GM12878 (cell line): ENCODE results near the gene COL4A2. TPM values are rescaled to one million over a fixed set of nuclear protein-coding genes. Genes with fewer than 3 reads are reported as not detected.
A peak's percentile ranks its signal among the peaks of the same experiment; 100 is the strongest.

Source experiments
- ATF2 ChIP-seq: IDR thresholded peaks from 2 replicates; pipeline ENCODE4 v1.6.1; 2012; ENCODE audit warnings: low read length, inconsistent platforms
- ATF3 ChIP-seq: IDR thresholded peaks from 2 replicates; pipeline ENCODE4 v1.6.1; 2011; ENCODE audit warnings: low read depth, mild to moderate bottlenecking, low read length, moderate library complexity, borderline replicate concordance; ENCODE audit errors: extremely low read depth
- DPF2 ChIP-seq: fragments of 450-650 bp; IDR thresholded peaks from 2 replicates; pipeline ENCODE4 v1.6.1; 2017; ENCODE audit warnings: mild to moderate bottlenecking
- FOXM1 ChIP-seq: IDR thresholded peaks from 2 replicates; pipeline ENCODE4 v1.6.1; 2012; ENCODE audit warnings: low read depth, mild to moderate bottlenecking, inconsistent platforms, low read length, moderate library complexity
- IKZF1 ChIP-seq: fragments of 450-650 bp; conservative IDR thresholded peaks from 2 replicates; pipeline ENCODE4 v1.6.1; 2017; ENCODE audit warnings: antibody characterized with exemption, mild to moderate bottlenecking
- LARP7 ChIP-seq: fragments of 450-650 bp; IDR thresholded peaks from 2 replicates; pipeline ENCODE4 v1.6.1; 2017; ENCODE audit warnings: mild to moderate bottlenecking
- MTA2 ChIP-seq: fragments of 450-650 bp; IDR thresholded peaks from 2 replicates; pipeline ENCODE4 v1.6.1; 2016; ENCODE audit warnings: low read depth, mild to moderate bottlenecking, moderate library complexity
- MTA3 ChIP-seq: IDR thresholded peaks from 2 replicates; pipeline ENCODE4 v1.6.1; 2012; ENCODE audit warnings: low read length, inconsistent platforms, borderline replicate concordance
- NFIC ChIP-seq: IDR thresholded peaks from 2 replicates; pipeline ENCODE4 v1.6.1; 2012; ENCODE audit warnings: low read depth, mild to moderate bottlenecking, inconsistent platforms, low read length, moderate library complexity
- NR2C1 ChIP-seq: fragments of 450-650 bp; IDR thresholded peaks from 2 replicates; pipeline ENCODE4 v1.6.1; 2017; ENCODE audit warnings: antibody characterized with exemption, mild to moderate bottlenecking, moderate library complexity
- PAX8 ChIP-seq: fragments of 450-650 bp; IDR thresholded peaks from 2 replicates; pipeline ENCODE4 v1.6.1; 2017; ENCODE audit warnings: mild to moderate bottlenecking, moderate library complexity
- SP1 ChIP-seq: IDR thresholded peaks from one replicate; pipeline ENCODE4 v1.6.1; 2011; ENCODE audit warnings: low read depth, low read length
- SRF ChIP-seq, 2 experiments: IDR thresholded peaks; 2 replicates each; pipeline ENCODE4 v1.6.1; 2011; ENCODE audit warnings: low read depth in 2 of 2, low read length in 2 of 2, mild to moderate bottlenecking in 1 of 2, moderate library complexity in 1 of 2
- ZBED1 ChIP-seq: IDR thresholded peaks from 2 replicates; pipeline ENCODE4 v1.6.1; 2016; ENCODE audit warnings: borderline replicate concordance
- ZNF24 ChIP-seq: fragments of 450-650 bp; IDR thresholded peaks from 2 replicates; pipeline ENCODE4 v1.6.1; 2017; ENCODE audit warnings: antibody characterized with exemption, mild to moderate bottlenecking
- ZNF592 ChIP-seq: fragments of 450-650 bp; IDR thresholded peaks from 2 replicates; pipeline ENCODE4 v1.6.1; 2017; ENCODE audit warnings: mild to moderate bottlenecking, moderate library complexity
- ZNF622 ChIP-seq: fragments of 450-650 bp; IDR thresholded peaks from 2 replicates; pipeline ENCODE4 v1.6.1; 2017; ENCODE audit warnings: mild to moderate bottlenecking, inconsistent platforms
- polyA plus RNA-seq, 11 experiments: library from polyadenylated mRNA; depleted of rRNA in 4 of 11; unstranded in 6 of 11; stranded (reverse) in 5 of 11; fragments of >200 nt; fragmentation: Nextera tagmentation in 4 of 11; fragmentation: Illumina TruSeq in 1 of 11; extraction: Ambion mirVana in 4 of 11; extraction: Trizol in 1 of 11; gene quantifications; 1 replicate in 1 of 11; 2 replicates in 10 of 11; pipeline versions ENCODE4 v1.2.1 to v1.2.3, GENCODE V29; 2011 to 2016; ENCODE audit warnings: inconsistent platforms in 2 of 11, missing spikeins in 2 of 11, low read depth in 1 of 11
- total RNA-seq, 4 experiments: library from RNA; depleted of rRNA in 3 of 4; stranded (reverse); fragments of >200 nt in 3 of 4; fragmentation: Illumina TruSeq in 1 of 4; extraction: Trizol in 1 of 4; gene quantifications; 2 replicates each; pipeline versions ENCODE4 v1.2.1 to v1.2.3, GENCODE V29; 2013 to 2021
- TF ChIP-seq, protein P1 (sequence below): fragments of 450-650 bp; IDR thresholded peaks from 2 replicates; pipeline ENCODE4 v1.6.1; 2016; ENCODE audit warnings: mild to moderate bottlenecking
- TF ChIP-seq, protein P2 (sequence below): fragments of 450-650 bp; IDR thresholded peaks from 2 replicates; pipeline ENCODE4 v1.6.1; 2017; ENCODE audit warnings: low read depth, mild to moderate bottlenecking, moderate library complexity

The COL4A2 gene
- total and polyA plus RNA-seq, 10 of the 15 experiments (the other 5 are each of a cell fraction or from before 2014, with no cell fraction given): 0.16 to 1.6 (median 0.62) TPM; not detected in 3

- TF ChIP-seq, protein P1, sequence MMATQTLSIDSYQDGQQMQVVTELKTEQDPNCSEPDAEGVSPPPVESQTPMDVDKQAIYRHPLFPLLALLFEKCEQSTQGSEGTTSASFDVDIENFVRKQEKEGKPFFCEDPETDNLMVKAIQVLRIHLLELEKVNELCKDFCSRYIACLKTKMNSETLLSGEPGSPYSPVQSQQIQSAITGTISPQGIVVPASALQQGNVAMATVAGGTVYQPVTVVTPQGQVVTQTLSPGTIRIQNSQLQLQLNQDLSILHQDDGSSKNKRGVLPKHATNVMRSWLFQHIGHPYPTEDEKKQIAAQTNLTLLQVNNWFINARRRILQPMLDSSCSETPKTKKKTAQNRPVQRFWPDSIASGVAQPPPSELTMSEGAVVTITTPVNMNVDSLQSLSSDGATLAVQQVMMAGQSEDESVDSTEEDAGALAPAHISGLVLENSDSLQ: peak; percentile 58; the same call in 1 of the 2 replicates
- TF ChIP-seq LARP7 (no peak), MTA2 (peak; percentile 60), MTA3 (no peak), FOXM1 (no peak), PAX8 (no peak), ZNF24 (no peak), DPF2 (no peak; the same call in 1 of the 2 replicates), ZNF622 (no peak), ATF3 (no peak; the same call in 1 of the 2 replicates), ZBED1 (no peak), NFIC (peak; percentile 29; the same call in 1 of the 2 replicates), SP1 (no peak), IKZF1 (peak; percentile 94), ATF2 (peak; percentile 46; the same call in 1 of the 2 replicates), NR2C1 (no peak), ZNF592 (no peak), SRF (IDR thresholded peaks at IDR 0.05; ENCODE audit: low read depth in 2 of 2, low read length in 2 of 2) (no peak)
- TF ChIP-seq, protein P2, sequence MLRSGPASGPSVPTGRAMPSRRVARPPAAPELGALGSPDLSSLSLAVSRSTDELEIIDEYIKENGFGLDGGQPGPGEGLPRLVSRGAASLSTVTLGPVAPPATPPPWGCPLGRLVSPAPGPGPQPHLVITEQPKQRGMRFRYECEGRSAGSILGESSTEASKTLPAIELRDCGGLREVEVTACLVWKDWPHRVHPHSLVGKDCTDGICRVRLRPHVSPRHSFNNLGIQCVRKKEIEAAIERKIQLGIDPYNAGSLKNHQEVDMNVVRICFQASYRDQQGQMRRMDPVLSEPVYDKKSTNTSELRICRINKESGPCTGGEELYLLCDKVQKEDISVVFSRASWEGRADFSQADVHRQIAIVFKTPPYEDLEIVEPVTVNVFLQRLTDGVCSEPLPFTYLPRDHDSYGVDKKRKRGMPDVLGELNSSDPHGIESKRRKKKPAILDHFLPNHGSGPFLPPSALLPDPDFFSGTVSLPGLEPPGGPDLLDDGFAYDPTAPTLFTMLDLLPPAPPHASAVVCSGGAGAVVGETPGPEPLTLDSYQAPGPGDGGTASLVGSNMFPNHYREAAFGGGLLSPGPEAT: peak; percentile 90
Measured at GRCh38 chr13:110371550-110372465, 64.7 kb downstream of the COL4A2 start (continued).
